ENCODE data around the gene BEGAIN.

Gene BEGAIN

DNA sequence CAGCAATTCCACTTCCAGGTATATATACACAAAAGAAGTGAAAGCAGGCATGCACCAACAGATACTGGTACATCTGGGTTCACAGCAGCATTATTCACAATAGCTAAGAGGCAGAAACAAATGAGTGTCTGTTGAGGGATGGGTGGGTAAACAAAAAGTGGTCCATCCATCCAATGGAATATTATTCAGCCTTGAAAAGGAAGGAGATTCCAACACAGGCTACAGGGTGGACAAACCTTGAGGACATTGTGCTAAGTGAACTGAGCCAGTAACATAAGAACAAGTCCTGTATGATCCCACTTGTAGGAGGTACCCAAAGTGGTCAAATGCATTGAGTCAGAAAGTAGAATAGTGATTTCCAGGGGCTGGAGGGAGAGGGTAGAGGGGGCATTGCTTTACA, 27.6 kb upstream of the BEGAIN start:
- no peak for DNase-seq

DNA sequence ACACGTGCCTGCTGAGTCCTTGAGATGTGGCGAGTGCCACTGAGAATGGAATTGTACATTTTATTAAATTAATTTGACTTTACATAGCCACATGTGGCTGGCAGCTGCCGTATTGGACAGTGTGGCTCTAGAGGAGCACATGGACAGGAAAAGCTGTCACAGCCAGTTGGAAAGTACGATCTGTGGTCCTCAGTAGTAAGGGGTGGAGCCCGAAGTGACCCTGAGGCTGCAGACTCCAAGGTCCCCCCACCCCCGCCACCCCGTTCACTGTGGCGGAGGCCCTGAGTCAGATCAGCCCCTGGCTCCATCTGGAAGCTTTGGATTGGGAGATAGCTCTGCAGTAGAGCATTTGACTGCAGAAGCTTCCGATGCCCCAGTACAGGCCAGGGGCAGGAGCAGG, 25.8 kb upstream of the BEGAIN start:
- no peak for DNase-seq

DNA sequence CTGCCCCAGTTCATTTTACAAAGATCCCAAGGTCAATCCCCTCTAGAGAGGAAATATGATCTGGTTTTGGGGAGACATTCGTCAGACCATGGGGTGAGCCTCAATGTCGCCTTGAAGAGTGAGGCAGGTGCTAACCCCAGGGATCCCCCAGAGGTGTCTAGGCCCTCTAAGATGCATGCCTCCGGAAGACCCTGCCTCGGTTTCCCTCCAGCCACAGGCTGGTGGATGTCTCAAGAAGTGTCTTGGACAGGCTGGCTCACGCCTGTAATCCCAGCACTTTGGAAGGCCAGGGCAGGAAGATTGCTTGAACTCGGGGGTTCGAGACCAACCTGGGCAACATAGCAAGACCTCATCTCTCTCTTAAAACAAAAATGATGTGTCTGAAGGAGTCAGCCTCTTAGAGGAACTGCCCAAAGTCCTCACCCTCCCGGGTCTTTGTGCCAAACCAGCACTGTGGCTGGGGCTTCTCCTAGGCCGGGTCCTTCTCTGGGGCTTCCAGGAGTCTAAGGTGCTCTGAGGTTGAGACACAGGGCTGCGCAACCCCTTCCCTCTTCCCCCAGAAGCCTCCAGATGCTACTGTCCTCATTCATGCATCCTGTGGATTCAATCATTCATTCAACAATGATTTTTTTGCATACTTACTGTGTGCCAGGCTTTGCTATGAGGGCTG, 24.7 kb upstream of the BEGAIN start:
- DNase-seq, result no peak

DNA sequence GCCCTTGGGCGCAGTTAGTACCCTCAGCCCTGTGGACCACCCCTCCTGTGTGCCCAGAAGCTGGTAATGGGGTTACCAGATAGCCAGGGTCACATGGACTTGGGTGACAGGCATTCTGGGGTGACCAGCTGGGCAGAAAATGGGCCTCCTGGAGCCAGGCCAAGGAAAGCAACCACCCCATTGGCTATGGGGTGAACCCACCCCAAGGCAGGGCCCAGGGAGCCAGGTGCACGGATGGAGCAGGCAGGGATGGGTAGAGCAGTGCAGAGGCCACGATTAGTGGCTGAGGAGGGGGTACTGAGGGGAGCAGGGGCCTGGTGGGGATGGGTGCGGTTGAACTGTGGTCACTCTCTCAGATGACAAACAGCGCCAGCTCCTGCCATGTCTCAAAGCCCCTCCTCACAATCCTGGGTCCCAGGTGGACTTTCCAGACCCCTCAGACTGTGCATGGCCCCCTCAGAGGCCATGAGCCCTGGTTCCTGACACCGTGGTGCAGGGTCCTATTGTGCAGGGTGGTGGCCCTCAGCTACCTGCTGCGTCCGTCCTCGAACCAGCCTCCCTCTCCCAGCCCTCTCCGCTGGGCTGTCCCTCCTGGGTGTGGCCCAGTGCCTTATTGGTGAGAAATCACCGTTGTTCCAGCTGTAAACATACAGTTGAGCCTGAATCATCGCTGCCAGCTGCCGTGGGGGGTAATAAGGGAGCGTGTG, 23.4 kb upstream of the BEGAIN start:
- DNase-seq, result peak; percentile 31

DNA sequence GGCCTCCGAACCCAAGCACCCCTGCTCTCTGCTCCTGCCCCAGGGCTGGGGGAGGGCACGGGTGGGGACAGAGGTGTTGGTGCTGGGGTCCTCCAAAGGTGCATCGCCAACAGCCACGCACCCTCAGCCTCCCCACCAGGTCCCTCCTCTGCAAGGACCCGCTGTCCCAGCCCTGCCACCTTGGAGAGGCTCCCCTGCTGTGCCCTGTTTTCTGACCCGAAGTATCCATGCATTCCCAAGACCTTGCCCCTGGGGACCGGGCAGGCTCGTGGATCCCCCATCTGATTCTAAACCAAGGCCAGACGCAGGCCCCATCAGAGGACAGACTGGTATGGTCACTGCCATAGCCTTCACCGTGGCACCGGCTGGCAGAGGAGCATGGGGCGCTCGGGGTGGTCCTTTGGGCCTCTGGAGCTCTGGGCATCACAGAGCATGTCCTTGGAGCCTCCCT, 22.7 kb upstream of the BEGAIN start:
- no peak for DNase-seq

DNA sequence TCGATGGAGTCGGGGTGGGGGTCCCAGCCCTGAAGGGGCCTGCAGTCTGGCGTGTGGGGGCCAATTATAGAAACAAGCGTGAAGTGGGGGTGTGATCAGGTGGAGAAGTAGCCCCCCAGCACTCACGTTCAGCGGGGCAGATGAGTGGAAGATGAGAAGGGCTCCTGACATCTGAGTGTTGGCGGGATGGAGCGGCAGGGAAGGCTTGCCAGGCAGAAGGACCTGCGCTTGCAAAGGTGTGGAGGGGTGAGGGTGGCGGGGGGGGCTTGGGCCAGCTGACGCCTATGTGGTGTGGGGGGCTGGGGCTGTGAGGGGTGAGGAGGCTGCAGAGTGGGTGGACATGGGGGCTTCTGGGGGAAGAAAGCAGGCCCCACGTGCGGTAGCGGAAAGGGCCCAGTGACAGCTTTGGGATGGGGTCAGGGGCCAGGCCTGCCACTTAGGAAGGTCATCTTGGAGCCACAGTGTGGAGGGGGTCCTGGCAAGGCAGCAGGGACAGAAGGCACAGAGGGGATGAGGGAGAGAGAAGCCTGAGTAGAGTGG, 22.2 kb upstream of the BEGAIN start:
- no peak for DNase-seq

DNA sequence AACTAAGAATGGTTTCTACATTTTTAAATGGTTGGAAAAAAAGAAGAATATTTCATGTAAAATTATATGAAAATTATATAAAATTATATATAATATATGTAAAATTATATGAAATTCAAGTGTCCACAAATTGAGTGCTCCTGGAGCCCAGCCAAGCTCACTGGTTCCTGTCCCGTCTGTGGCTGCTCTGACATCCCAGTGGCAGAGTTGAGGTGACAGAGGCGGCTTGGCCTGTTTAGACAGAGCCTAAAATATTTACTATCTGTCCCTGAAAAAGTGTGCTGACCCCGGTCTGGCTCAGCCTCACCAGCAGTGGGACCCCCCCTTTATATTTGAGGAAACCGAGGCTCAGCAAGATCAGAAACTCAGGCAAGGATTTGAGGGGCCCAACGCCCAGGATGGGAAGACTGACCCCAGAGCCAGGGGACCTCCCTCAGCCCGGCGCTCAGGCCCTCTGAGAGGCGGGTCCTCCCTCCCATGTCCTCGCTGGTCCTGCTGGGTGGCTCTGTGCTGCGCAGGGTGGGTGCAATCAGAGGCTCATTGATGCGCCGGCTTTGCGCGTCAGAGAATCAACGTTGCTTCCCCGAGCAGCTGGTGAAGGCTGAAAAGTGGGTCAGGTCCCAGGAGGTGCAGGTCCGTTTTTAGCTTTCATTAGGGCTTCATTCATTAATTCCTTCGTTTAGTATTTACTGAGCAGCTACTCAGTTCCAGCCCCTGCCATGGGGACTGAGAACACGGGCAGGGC, 21.5 kb upstream of the BEGAIN start:
- no peak for DNase-seq

DNA sequence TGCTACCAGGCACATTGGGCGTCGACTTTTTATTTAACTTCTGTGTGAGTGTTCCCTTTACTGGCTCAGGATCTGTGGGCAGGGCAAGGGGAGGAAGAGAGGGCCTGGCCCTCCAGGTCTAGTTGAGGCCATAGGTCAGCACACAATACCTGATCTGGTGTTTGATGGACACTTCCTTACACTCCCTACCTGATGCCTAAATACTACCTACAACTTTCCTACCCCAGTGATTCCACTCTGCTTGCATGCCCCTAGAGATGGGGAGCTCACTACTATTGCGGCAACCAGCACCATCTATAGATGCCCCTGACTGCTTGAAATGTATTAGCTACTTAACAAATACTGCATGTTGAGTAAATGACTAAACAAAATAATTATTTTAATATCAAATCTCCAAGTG, 20.8 kb upstream of the BEGAIN start:
- DNase-seq, result no peak

DNA sequence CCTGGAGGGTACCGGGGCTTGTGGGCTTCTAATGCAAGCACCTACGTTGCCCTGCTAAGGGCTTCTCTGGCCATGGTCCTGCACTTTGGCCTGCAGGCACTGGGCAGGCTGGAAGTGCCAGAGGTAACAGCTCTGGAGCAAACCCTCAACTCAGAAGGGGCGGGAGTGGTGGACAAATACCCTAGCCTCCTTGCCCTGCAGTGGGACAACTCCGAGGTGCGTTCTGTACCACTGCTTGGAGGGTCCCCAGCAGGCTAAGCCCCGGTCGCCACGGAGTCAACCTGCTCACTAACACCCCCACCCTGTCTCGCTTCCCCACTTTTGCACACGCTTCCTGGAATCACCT, 20.4 kb upstream of the BEGAIN start:
- DNase-seq, result no peak

DNA sequence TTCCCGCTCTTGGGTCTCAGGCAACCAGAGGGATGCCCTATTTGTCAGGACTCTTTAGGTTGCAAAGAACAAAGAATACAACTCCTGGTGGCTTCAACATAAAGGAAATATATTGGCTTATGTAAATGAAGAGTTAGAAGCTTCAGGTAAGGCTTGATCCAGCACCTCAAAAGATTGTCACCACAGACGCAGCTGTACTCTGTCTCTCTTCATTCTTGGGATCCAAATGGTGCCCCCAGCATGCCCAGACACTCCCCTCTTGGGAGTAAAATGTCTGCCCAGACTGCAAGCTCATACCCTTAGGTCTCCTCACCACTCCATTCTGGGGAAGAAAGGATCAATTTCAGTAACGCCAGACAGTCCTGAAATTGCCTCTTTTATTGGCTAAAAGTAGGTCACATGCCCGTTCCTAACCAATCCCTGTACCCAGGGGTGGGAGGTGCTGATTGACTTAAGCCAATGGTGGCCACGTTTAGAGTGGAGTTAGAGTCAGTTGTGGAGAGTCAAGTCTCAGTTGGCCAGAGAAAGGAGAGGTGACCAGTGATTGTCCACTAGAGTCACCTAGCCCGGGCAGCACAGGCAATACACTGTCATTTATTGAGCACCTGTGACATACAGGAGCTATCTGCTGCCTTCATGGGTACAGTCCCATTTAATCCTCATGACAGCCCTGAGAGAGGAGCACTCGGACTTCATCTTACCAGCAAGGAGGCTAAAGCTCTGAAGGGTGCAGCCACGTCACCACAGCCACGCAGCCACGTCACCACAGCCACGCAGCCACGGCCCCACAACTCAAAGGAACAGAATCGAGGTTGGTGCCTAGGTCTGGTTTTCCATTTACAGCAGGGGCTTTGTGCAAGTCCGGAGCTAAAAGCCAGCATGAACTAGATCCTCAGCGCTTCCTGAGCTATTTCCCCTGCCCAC, 19.7 kb upstream of the BEGAIN start:
- DNase-seq, result no peak

DNA sequence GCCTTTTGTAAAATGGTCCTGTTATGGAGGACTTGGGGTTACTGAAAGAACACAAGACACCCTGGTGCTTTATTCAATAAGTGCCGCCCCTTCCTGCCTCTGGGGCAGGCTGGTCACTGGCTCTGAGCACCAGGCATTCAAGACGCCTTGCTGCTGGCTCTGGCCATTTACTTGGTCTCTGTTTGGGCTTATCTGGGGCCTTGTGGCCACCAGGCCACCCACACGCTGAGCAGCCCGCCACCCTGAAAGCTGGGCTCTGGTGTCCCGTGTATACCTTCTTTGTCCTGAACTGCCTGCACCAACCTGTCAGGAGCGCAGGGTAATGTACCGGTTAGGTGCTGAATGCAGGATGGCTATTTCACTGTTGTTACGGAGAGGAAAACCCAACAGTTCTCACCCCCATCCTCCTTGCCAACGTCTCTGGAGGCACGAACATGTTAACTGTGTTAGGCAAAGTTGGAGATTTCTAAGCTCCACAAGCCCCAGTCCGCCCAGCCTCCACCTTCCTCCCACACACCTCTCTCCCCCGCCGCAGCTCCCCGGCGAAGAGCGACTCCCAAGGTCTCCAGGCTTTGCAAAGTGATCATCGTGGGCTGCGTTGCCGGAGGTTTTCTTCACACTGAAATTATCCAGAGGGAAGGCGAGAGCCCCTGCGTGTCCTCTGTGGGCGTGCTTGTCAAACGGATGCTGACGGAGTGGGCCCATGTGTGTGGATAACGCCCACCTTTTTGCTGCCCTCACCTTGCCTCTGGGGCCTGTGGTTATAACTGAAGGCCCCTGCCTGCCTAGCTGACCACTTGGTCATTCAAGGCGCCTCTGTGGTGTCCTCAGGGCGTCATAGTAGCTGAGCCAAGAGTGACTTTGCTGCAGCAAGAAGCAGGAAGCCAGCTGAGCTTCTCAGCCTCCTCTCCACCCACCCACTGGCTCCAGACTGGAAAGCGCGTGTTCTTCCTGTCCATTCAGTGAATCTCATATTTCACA, 18.8 kb upstream of the BEGAIN start:
- DNase-seq, result no peak

DNA sequence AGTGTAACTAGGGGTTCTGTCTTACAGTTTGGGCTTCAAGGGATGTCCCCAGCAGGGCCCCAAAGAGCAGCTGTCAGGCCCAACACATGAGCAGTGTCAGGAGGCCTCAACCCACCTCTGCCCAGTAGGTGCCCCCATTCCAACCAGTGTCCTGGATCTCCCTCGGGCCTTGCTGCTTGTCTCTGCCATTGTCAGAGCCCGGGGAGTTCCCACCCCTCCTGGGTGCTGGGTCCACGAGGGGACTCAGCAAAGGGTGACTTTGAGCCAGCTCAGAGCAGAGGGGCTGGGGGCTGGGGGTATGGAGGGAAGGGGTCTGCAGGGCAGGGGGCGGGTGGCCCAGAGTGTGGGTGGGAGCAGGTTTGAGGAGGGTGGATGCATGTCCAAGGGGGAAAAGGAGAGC, 18.0 kb upstream of the BEGAIN start:
- DNase-seq, result no peak

DNA sequence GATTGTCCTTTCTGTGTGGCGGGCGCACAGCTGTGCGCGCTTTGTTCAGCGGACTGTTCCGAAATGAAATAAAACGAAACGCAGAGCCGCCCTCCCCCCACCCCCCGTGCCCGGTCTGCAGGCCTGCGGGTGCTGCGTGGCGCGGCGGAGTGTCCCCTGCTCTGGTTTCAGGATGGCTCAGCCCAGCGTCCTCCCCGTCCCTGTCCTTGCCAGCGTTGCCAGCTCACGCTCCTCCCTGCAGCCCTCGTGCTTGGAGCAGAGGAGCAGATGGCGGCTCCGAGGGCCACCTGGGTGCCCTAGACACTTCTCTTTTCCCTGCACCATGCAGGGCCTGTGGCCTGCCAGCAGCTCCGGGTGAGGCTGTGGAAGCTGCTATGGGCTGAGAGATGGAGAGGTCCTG, 17.5 kb upstream of the BEGAIN start:
- DNase-seq, result no peak

DNA sequence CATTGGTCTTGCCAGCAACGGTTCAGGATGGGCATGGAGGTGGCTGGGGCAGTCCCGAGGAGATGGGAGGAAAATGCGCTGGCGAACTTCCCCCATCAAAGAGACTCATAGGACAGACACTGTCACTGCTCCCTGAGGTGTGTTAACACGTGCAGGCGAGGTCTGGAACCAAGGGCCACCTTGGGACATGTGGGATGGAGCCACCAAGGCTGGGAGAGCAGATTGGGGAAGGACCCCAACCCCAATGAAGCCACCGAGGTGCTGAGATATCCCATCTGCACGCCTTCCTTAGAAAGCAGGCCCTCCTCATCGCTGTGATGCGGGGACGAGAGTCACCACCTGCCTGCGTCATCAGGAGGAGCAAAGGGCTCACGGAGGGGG, 16.9 kb upstream of the BEGAIN start:
- no peak for DNase-seq

DNA sequence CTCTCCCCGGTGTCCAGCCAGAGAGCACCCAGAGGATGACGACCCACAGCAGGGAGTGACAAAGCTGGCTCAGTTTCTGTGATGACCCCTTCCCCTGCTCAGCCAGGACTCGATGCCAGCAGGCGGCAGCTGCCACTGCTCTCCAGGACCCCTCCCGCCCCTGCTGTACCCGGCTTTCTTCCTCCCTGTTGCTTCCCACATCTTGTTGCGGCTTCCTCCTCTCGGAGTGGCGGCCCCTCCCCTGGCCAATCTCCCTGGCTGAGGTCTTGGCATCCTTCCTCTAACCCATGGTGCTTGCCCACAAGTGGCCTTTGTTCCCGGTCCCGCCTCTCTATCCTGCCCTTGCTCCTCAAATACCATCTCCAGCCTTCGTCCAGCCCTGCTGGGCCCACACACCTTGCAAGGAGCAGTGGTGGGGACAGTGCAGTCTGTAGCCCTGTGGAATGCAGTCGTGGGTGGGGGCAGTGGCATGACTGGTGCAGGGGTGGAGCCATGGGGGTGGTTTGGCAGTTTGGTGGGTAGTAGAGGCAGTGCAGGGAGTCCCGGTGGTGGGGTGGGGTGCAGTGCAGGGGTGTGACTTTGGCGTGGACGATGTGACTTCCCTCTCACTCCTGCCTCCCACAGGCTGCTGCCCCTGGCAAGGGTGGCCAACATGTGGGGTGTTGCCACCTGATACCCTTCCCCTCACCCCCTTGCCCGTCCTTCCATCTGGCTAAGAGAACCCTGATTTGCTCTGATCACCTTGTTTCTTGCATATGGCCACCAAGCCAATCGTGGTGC, 16.3 kb upstream of the BEGAIN start:
- no peak for DNase-seq

DNA sequence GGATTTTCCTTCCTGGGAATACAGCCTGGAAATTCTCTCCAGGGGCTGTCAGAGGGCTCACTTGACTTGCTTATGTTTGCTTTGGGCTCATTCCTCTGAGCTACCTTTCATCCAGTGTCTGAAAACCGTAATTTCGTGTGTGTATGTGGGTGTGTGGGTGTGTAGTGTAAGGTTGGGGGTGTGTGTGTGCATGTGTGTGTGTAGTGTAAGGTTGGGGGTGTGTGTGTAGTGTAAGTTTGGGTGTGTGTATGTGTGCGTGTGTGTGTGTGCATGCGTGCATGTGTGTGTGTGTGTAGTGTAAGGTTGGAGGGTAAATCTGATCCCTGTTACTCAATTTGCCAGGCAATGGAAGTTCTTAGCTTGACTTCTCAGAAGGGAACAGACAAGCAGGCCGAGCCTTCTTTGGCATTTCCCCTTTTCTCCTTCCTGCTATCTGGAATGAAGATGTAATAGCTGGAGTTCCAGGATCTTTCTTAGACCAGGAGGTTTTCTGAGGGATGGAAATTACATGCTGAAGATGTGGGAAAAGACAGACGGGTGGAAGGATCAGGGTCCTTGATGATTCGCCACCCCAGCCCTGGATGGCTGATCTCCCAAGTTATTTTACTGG, 15.5 kb upstream of the BEGAIN start:
- no peak for DNase-seq

DNA sequence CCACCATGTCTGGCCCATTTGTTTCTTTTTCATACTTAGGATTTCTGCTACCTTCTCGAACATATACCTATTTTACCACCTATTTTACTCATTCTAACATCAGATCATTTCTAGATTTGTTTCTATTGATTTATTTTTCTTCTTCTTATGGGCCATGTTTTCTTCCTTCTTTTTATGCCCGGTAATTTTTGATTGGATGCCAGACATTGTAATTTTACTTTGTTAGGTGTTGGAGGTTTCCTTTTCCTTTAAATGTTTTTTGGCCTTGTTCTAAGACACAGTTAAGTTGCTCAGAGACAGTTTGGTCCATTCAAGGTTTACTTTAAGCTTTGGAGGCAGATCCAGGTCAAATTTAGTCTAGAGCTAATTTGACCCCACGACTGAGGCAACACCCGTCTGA, 14.7 kb upstream of the BEGAIN start:
- DNase-seq, result no peak

DNA sequence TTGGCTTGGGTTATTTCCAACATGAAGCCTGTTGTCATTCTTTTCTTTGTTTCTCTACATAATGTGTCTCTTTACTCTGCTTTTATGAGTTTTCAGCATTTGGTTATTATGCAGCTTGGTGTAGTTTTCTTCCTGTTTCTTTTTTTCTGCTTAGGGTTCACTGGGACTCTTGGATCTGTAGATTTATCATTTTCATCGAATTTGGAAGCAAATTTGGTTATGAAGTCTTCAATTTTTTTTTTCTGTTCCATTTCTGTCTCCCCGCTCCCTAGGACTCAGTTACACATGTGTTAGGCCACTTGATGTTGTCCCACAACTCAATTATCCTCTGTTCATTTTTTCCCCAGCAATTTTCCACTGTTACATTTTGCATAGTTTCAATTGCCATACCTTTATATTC, 13.8 kb upstream of the BEGAIN start:
- DNase-seq, result no peak

DNA sequence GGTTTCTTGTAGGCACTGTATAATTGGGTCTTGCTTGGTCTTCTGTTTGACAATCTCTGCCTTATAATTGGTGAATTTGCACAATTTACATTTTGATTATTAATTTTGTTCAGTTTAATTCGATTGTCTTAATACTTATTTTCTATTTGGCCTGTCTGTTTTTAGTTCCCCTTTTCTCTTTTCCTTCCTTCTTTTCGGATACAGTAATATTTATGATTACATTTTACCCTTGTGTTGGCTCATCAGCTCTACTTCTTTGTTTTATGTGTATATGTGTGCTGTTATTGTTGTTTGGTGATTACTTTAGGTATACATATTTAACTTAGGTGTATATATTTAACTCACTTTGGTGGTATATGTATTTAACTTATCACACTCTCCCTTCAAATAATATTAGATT, 12.8 kb upstream of the BEGAIN start:
- DNase-seq, result no peak

DNA sequence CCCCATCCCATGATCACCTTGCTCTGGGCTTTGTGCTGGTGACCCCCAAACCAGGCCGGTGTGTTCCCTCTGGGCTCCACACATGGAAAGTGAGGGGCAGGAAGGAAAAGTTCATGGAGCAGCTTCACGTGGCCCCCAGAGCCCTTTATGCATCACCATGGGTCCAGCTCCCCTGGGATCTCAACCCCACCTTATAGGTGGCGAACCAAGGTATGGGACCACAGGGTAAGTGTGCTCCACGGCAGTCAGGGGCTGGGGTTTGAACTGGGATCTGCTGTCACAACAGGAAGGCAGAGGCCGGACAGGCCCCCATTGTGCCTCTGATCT, 7.4 kb upstream of the BEGAIN start:
- DNase-seq, result no peak
